ENCODE measurements around the gene CENPM.

Gene CENPM

GRCh38 chr22:41891407-41891806, 55.5 kb downstream of the CENPM start:
- no peak for DNase-seq
